MCF 10A (cell line): Measurements from ENCODE around the gene NAALADL2. TPM values are rescaled to one million over a fixed set of nuclear protein-coding genes. Genes with fewer than 3 reads are reported as not detected.

Source experiments
- BruUV-seq: library from RNA; stranded (reverse); fragments of 400-500 nt; replicated peaks from 2 replicates; lab custom pipeline; 2021; lab: Mats Ljungman, UMichigan
- CTCF ChIA-PET: fragments of 300-600 bp; sonication (Branson Sonifier 250); formaldehyde crosslinking; extraction: SDS; loops from one replicate; lab custom pipeline; 2021; ENCODE audit warnings: antibody characterized with exemption, inconsistent platforms; lab: Yijun Ruan, JAX
- POLR2A ChIA-PET: fragments of 300-600, 350-650 bp; sonication (Branson Sonifier 250); formaldehyde crosslinking; extraction: SDS; loops from one replicate; lab custom pipeline; 2020; ENCODE audit warnings: antibody characterized with exemption, inconsistent platforms; lab: Yijun Ruan, JAX
- DNase-seq: peaks from one replicate; pipeline ENCODE4 v3.0.0-alpha.2; 2018; ENCODE audit not compliant: unreplicated experiment
- H3K27ac Mint-ChIP-seq: one replicate; pipeline ENCODE4 v1.8.0; 2022; ENCODE audit warnings: mild to moderate bottlenecking, low read depth, mixed read lengths; ENCODE audit not compliant: unreplicated experiment
- H3K27me3 Mint-ChIP-seq: one replicate; pipeline ENCODE4 v1.8.0; 2022; ENCODE audit warnings: mixed read lengths; ENCODE audit not compliant: insufficient read depth, unreplicated experiment
- H3K36me3 Mint-ChIP-seq: one replicate; pipeline ENCODE4 v1.8.0; 2022; ENCODE audit warnings: mild to moderate bottlenecking, moderate library complexity, mixed read lengths; ENCODE audit not compliant: insufficient read depth, unreplicated experiment
- H3K4me1 Mint-ChIP-seq: one replicate; pipeline ENCODE4 v1.8.0; 2022; ENCODE audit warnings: mixed read lengths; ENCODE audit not compliant: insufficient read depth, unreplicated experiment
- H3K4me3 Mint-ChIP-seq: one replicate; pipeline ENCODE4 v1.8.0; 2022; ENCODE audit warnings: mild to moderate bottlenecking, moderate library complexity, mixed read lengths; ENCODE audit not compliant: unreplicated experiment
- H3K9me3 Mint-ChIP-seq: one replicate; pipeline ENCODE4 v1.8.0; 2022; ENCODE audit warnings: mixed read lengths; ENCODE audit not compliant: unreplicated experiment
- intact Hi-C: fragments of 100-400 bp; cut with micrococcal nuclease; formaldehyde crosslinking; loops from 2 replicates; pipeline ENCODE4 v1.14.1; 2022
- total RNA-seq: library from RNA; stranded (reverse); gene quantifications from 2 replicates; pipeline ENCODE4 v1.2.3, GENCODE V29; 2022
- TF ChIP-seq, protein P1 (sequence below): fragments of 200-600 bp; IDR thresholded peaks from one replicate; pipeline ENCODE4 v1.8.0; 2022; ENCODE audit warnings: antibody characterized with exemption, mild to moderate bottlenecking; ENCODE audit not compliant: unreplicated experiment

The NAALADL2 gene
- total RNA-seq, 1 experiment from 2014 or later = 4.2 TPM

DNA sequence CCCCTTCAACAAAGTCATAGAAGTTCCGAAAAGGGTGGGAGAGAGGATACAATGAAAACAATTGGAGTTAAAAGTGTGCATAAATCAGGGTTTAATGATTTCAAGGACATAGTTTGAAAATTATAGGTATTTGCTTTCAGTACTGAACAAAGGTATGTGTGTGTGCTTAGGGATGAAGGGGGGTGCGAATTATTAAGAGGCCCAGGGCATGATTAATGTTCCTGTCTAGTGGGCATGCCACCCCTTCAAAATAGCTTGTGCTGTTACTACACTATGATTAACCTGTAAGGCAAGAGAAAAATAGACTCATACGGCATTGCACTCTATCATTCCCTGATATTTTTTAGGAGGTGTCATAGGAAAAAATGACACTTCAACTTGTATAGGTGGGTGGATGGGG is 731.6 kb downstream of the NAALADL2 start:
- Mint-ChIP-seq H3K27ac (no peak overlapping the region), H3K36me3 (no peaks in the 10 kb centered on the region), H3K27me3 (no peaks in the 10 kb centered on the region), H3K4me3 (no peak overlapping the region), H3K9me3 (peaks cover 13% of the 10 kb centered on the region), H3K4me1 (no peaks in the 10 kb centered on the region)
- no TSS peak for BruUV-seq
- DNase-seq = no peak
- CTCF ChIA-PET = no interaction called here
- TF ChIP-seq, protein P1, sequence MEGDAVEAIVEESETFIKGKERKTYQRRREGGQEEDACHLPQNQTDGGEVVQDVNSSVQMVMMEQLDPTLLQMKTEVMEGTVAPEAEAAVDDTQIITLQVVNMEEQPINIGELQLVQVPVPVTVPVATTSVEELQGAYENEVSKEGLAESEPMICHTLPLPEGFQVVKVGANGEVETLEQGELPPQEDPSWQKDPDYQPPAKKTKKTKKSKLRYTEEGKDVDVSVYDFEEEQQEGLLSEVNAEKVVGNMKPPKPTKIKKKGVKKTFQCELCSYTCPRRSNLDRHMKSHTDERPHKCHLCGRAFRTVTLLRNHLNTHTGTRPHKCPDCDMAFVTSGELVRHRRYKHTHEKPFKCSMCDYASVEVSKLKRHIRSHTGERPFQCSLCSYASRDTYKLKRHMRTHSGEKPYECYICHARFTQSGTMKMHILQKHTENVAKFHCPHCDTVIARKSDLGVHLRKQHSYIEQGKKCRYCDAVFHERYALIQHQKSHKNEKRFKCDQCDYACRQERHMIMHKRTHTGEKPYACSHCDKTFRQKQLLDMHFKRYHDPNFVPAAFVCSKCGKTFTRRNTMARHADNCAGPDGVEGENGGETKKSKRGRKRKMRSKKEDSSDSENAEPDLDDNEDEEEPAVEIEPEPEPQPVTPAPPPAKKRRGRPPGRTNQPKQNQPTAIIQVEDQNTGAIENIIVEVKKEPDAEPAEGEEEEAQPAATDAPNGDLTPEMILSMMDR = no peak
- intact Hi-C loops = no loop called here
- POLR2A ChIA-PET = no interaction called here

DNA sequence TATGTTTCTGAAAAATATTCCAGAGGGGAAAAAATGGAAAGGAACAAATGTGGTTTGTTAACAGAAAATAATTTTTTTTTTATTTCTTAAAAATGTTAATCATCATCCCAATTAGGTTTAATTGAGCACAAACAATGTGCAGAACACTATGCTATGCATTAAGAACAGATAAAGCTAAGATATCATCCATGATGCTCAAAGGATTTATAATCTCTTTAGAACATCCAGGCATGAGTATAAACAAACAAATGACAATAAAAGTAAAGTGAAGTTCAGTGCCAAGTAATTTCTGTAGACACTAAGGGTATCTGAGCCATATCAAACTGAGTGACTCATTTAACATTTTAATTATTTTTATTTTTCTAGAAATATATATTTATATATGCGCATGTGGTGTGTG is 732.2 kb downstream of the NAALADL2 start:
- ChIA-PET POLR2A (no interaction called here), CTCF (no interaction called here)
- BruUV-seq = no TSS peak
- intact Hi-C loops = no loop called here
- Mint-ChIP-seq H3K4me1 (no peaks in the 10 kb centered on the region), H3K27me3 (no peaks in the 10 kb centered on the region), H3K36me3 (no peaks in the 10 kb centered on the region), H3K4me3 (no peak overlapping the region), H3K27ac (no peak overlapping the region), H3K9me3 (peaks cover 13% of the 10 kb centered on the region)
- no peak for DNase-seq
- TF ChIP-seq, protein P1 = no peak

DNA sequence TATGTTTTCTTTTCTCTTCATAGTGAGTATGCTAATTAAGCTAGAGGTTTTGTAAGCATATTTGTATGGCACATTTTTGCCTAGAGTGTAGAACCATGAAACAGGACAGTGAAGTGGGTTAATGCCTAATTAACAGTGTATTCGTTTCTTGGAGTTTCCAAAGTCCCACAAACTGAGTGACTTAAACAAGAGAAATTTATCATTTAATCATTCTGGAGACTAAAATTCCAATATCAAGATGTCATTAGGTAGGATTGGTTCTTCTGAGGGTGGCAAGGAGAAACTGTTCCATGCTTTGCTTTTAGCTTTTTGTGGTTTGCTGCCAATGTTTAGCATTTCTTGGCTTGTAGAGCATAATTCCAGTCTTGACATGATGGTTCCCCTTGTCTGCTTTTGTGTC is 734.2 kb downstream of the NAALADL2 start:
- ChIA-PET POLR2A (no interaction called here), CTCF (interaction anchor here (0.7 kb wide), 1 partner anchor 1711 kb away, joined by 3 read pairs; no protein-coding TSS in a partner anchor)
- H3K4me3 Mint-ChIP-seq = no peak overlapping the region
- no peaks in the 10 kb centered on the region for H3K4me1 Mint-ChIP-seq
- BruUV-seq = no TSS peak
- intact Hi-C loops = no loop called here
- no peaks in the 10 kb centered on the region for H3K27me3 Mint-ChIP-seq
- no peaks in the 10 kb centered on the region for H3K36me3 Mint-ChIP-seq
- TF ChIP-seq, protein P1 = no peak
- no peak overlapping the region for H3K27ac Mint-ChIP-seq
- no peak for DNase-seq
- peaks cover 13% of the 10 kb centered on the region for H3K9me3 Mint-ChIP-seq

DNA sequence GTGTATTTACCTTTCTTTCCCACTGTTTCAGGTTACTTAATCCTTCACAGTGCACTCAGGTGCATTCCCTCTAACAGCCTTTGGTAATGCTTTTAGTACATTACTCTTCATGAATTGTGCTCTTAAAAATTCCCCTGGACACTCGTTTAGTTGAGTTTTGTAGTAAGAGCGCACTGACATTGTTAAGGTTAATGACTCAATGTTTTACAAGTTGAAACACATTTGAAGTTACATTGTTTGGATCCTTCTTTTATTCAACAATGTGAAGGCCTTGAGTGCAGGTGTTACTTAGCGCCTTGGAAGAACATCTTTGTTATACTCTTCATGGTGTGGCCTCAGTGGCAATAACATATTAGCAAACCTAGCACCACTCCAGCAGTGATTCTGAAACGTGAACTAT is 739.6 kb downstream of the NAALADL2 start:
- BruUV-seq = no TSS peak
- no peak overlapping the region for H3K27ac Mint-ChIP-seq

More for the DNA sequence above, 739.6 kb downstream of the NAALADL2 start:
- CTCF ChIA-PET = no interaction called here
- DNase-seq = no peak
- no peaks in the 10 kb centered on the region for H3K36me3 Mint-ChIP-seq
- no peak overlapping the region for H3K4me3 Mint-ChIP-seq
- H3K9me3 Mint-ChIP-seq = peaks cover 12% of the 10 kb centered on the region
- TF ChIP-seq, protein P1 = no peak
- POLR2A ChIA-PET = no interaction called here
- no peaks in the 10 kb centered on the region for H3K27me3 Mint-ChIP-seq
- H3K4me1 Mint-ChIP-seq = no peaks in the 10 kb centered on the region
- intact Hi-C loops = no loop called here
